Activated gamma-delta T cell treated with anti-CD3 and anti-CD28 coated beads, Interleukin-2, amount 50 U/mL, for 16 hours (primary cell): Measurements from ENCODE around the gene SPRED2.

Experiments used
- DNase-seq: peaks from one replicate; pipeline ENCODE4 v3.0.0-alpha.2; 2020; ENCODE audit warnings: low read depth

SPRED2 gene

GRCh38 chr2:65383541-65384488 is 48.6 kb downstream of the SPRED2 start:
- no peak for DNase-seq

GRCh38 chr2:65382776-65383357 is 49.5 kb downstream of the SPRED2 start:
- peak; percentile 78 for DNase-seq

- no peak for DNase-seq
These were observed 50.1 kb downstream of the SPRED2 start for GRCh38 chr2:65382323-65382722.

- DNase-seq: no peak
These were observed 50.8 kb downstream of the SPRED2 start for GRCh38 chr2:65381607-65382051.

GRCh38 chr2:65380255-65380654 is 52.1 kb downstream of the SPRED2 start:
- DNase-seq: no peak

GRCh38 chr2:65379721-65380171 is 52.7 kb downstream of the SPRED2 start:
- DNase-seq: no peak

- DNase-seq: no peak
These were observed 53.2 kb downstream of the SPRED2 start for GRCh38 chr2:65379223-65379622.

GRCh38 chr2:65378290-65378689 is 54.1 kb downstream of the SPRED2 start:
- no peak for DNase-seq

GRCh38 chr2:65377556-65378192 is 54.7 kb downstream of the SPRED2 start:
- no peak for DNase-seq

GRCh38 chr2:65375723-65376122 is 56.7 kb downstream of the SPRED2 start:
- DNase-seq: no peak

- no peak for DNase-seq
These were observed 57.4 kb downstream of the SPRED2 start for GRCh38 chr2:65374999-65375398.

GRCh38 chr2:65374575-65374974 is 57.8 kb downstream of the SPRED2 start:
- DNase-seq: no peak

GRCh38 chr2:65373365-65373918 is 59.0 kb downstream of the SPRED2 start:
- no peak for DNase-seq

GRCh38 chr2:65372619-65373018 is 59.8 kb downstream of the SPRED2 start:
- no peak for DNase-seq

GRCh38 chr2:65371074-65371434 is 61.3 kb downstream of the SPRED2 start:
- no peak for DNase-seq

GRCh38 chr2:65370387-65371073 is 61.9 kb downstream of the SPRED2 start:
- no peak for DNase-seq

GRCh38 chr2:65369980-65370379 is 62.4 kb downstream of the SPRED2 start:
- DNase-seq: no peak

GRCh38 chr2:65369574-65369973 is 62.8 kb downstream of the SPRED2 start:
- no peak for DNase-seq

- DNase-seq: no peak
These were observed 63.9 kb downstream of the SPRED2 start for GRCh38 chr2:65368468-65368867.

GRCh38 chr2:65367524-65367923 is 64.9 kb downstream of the SPRED2 start:
- no peak for DNase-seq

GRCh38 chr2:65366595-65367125 is 65.7 kb downstream of the SPRED2 start:
- DNase-seq: peak; percentile 14
